ENCODE results near the gene ATP2C2.

DNA sequence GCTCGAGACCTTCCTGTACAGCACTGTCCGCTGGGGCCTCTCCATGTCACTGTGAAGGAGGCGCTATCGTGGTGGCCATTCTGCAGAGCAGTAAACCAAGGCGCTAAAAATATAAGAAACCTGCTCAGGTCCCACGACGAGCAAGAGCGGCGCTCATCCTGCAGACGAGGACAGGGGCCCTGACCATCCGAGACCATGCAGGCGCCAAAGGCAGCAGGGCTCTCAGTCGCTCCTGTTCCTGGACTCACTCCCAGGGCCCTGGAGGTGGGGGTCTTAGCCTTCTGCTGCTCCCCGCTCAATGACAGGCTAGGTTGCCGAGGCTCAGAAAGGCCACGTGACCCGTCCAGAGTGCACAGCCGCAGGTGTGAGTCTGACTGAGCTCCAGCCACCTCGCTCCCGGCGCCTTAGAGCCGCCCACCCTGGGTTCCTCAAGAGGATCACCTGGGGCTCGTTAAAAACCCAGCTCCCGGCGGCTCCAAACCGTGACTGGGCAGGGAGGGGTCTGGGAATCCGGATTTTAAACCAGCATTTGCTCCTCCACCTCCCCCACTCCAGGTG, 509 bp upstream of the ATP2C2 start:
- TF ChIP-seq EZH2 (IDR thresholded peaks at IDR 0.05) (no peak), POLR2AphosphoS5 (IDR thresholded peaks at IDR 0.05; ENCODE audit: borderline replicate concordance, low read depth, low read length) (no peak), FOXP2 (optimal IDR thresholded peaks at IDR 0.05; ENCODE audit: control extremely low read depth, extremely low read length, insufficient read depth) (no peak)
